Occipital lobe (tissue), 2 donors: ENCODE results near the gene PTPN11. TPM values are rescaled to one million over a fixed set of nuclear protein-coding genes. Genes with fewer than 3 reads are reported as not detected.
"Not testable (repeated sequence)": the region's sequence is repeated elsewhere in the genome, so short reads cannot be mapped to it uniquely, and the experiment has no call there.

ENCODE experiments used
- DNase-seq: peaks from one replicate; lab custom pipeline; 2025; lab: John Stamatoyannopoulos, UW
- total RNA-seq: library from RNA; depleted of rRNA; stranded (reverse); fragments of >200 nt; gene quantifications from one replicate; pipeline ENCODE4 v1.2.3, GENCODE V29; 2014

The PTPN11 gene
- total RNA-seq, 1 donor from 2014 or later: 90.3 TPM

DNA sequence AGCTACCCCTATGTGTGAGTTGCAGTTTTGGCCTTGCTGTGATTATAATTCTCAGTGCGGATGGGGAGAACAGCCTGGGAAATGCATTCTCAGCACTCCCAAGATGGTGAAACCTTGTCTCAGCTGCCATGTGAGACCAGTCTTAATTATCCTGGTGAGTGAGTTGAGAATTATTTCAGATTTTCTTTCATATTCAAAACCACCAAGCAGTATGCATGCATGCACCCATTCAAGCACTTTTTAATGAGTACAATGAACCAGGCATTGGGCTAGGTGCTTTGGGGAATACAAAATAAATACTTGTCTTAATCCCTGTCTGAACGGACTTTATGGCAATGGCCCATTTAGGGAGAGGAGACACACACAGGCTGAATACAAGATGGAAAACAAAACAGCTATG lies 94.7 kb downstream of the PTPN11 start:
- no peak for DNase-seq

DNA sequence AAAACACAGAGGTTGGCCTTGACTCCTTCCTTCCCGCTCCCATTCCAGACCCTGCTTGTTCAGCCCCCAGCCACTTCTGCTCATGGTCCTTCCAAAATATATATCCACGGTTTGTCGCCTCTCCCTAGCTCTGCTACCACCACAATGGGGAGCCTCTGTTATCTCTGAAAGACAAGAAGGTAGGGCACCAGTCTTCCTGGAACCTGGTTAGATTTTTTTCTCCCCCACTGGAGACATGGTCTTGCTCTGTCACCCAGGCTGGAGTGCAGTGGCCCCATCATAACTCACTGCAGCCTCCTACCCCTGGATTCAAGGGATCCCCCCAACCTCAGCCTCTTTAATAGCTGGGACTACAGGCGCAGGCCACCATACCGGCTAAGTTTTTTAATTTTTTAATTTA lies 95.7 kb downstream of the PTPN11 start:
- no peak for DNase-seq

DNA sequence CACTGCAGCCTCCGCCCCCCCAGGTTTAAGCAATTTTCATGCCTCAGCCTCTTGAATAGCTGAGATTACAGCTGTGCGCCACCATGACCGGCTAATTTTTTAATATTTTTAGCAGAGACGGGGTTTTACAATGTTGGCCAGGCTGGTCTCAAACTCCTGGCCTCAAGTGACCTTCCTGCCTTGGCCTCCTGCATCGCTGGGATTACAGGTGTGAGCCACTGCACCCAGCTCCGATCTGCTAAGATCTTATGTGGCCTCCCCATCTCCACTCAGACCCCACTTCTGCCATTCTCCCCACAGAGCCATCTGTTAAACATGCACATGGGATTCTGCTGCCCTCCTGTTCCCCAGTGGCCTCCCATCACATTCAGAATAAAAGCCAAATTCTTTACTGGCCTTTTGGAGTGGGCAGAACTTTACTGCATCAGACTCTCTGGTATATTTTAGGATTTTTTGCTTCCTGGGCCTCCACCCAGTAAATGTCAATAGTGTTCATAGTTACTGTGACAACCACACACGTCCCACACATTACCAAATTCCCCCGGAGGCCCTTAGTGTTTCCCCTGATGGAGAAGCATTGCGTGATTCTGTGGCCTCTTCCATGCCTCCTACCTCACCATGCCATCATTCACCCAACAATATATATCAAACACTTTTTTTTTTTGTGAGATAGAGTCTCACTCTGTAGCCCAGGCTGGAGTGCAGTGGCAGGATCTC lies 96.3 kb downstream of the PTPN11 start:
- DNase-seq: no peak

DNA sequence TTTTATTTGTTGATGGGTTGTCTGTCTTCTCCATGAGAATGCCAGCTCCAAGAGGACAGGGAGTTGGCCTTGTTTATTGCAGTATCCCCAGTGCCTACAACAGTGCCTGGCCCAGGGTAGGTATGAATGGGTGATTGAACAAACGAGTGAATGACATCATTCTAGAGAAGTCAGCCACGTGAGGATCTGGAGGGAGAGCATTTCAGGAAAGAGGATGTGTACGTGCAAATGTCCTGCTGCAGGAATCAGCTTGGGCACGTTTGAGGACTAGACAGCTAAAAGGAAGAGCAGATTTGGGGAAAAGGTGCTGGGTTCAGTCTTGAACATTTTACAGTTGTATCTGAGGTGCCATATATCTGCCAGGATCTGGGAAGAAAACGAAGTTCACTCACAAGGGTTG lies 97.1 kb downstream of the PTPN11 start:
- DNase-seq: no peak

DNA sequence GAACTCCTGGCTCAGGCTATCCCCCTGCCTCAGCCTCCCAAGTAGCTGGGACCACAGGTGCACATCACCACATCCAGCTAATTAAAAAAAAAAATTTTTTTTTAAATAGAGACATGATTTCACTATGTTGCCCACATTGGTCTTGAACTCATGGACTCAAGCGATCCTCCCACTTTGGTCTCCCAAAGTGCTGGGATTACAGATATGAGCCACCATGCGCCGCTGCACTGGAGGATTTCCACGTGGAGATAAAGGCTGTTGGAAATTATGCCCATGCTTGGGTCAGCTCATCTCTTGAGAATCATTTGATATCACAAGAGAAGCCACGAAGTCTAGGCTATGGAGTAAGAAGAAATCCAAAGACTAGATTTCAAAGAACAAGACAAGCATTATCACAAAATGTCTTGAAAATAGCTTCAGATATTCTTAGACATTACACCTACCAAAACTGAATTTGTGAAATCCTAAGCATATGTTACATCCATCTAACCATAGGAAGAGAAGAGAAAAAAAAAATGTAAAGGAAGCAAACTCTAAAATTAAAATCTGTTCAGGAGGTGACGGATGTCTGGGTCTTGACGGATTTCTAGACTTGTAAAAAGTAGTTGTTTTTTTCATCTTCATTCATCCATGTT lies 99.1 kb downstream of the PTPN11 start:
- DNase-seq: no peak

DNA sequence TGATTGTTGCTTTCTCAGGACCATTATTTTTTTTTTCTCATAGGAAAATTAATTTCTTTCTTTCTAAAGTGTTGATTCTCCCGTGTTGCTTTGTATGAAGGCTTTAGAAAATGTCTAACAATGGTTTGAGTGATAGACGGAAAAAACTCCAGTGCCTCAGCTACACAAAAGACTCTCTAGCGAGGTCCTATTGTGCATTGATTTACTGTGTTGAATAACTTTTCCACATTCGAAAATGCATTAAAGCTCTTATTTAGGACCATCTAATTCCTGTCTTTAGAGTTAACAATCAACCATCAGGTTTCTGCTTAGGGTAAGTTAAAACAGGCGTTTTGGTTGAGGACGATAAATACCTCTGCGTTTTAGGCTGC lies 99.6 kb downstream of the PTPN11 start:
- DNase-seq: no peak

DNA sequence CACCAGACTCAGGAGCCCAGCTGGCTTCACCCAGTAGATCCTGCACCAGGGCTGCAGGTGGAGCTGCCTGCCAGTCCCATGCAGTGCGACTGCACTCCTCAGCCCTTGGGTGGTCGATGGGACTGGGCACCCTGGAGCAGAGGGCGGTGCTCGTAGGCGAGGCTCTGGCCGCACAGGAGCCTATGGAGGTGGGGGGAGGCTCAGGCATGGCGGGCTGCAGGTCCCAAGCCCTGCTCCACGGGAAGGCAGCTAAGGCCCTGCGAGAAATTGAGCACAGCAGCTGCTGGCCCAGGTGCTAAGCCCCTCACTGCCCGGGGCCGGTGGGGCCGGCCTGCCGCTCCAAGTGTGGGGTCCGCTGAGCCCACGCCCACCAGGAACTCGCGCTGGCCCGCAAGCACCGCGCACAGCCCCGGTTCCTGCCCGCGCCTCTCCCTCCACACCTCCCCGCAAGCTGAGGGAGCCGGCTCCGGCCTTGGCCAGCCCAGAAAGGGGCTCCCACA lies 101.1 kb downstream of the PTPN11 start:
- DNase-seq: not testable (repeated sequence)

DNA sequence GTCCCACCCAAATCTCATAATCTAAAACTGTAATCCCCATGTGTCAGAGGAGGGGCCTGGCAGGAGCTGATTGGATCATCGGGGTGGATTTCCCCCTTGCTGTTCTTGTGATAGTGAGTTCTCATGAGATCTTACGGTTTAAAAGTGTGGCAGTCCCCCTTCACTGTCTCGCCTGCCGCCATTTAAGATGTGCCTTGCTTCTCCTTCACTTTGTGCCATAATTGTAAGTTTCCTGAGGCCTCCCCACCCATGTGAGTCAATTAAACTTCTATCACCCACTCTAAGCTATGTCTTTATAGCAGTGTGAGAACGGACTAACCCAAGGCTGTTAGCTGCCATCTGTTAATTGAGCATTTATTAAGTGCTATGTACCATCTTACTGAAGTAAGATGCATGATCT lies 105.1 kb downstream of the PTPN11 start:
- DNase-seq: no peak

DNA sequence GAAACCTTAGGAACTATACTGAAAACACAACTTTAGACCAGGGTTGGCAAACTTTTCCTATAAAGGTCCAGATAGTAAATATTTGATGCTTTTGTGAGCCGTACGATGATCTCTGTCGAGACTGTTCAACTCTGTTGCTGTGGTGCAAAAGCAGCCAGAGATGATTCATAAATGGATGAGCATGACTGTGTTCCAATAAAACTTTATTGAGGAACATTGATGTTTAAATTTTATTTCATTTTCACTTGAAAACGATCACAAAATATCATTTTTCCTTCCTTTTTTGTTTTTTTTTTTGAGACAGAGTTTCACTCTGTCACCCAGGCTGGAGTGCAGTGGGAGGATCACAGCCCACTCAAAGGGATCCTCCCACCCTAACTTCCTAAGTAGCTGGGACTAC lies 105.5 kb downstream of the PTPN11 start:
- no peak for DNase-seq

DNA sequence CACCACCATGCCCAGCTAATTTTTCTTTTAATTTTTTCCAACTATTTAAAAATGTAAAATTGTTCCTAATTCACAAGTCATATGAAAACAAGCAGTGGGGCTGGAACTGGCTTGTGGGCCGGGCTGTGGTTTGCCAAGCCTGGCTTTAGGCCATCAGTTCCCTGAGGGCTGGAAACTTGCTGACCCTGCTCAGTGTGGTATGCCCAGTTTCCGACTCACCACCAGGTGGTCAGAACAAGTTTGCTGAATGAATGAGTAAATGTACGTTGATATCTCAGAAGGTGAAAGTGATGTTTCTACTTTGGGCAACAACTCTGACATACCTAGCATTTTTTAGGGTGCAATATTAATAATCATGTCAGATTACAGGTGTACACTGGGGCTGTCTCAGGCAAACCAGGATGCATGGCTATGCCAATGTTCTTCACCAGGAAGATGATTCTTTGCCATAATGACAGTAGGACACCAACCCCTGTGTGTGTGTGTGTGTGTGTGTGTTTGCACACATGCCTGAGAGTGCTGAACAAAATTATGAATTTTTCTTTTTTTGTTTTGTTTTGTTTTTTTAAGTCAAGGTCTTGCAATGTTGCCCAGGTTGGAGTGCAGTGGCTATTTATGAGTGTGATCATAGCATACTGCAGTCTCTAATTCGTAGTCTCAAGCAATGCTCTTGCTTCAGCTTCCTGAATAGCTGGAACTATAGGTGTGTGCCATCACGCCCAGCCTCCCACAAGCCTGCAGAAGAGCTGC lies 106.1 kb downstream of the PTPN11 start:
- no peak for DNase-seq

DNA sequence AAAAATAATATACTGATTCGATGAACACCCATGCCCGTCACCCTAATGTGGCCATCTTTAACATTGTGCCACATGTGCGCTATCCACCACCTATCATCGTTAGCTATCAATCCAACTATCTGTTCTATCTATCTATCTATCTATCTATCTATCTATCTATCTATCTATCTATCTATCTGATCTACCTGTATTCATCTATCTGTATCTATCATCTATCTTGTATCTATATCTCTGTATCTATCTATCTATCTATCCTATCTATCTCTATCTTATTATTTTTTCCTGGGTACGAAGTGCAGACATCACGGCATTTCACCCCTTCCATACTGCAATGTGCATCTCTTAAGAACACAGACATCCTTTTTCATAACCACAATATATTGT lies 106.7 kb downstream of the PTPN11 start:
- DNase-seq: no peak

DNA sequence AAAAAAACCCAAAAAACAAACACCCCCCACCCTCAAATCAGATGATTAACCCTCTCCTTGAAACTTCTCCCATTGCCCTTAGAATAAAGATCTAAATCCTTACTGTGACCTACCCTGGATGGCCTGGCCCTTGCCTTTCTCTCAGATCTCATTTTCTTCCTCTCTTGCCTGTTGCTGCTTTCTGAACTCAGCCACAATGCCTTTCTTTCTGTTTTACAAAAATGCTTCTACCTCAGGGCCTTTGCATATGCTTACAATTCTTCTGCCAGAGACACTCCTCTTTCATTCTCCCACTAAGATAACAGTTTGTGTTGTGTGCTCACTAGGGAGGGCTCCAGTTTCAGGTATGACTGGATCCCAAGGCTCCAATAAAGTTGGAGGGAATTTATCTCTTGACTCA lies 108.3 kb downstream of the PTPN11 start:
- DNase-seq: no peak

DNA sequence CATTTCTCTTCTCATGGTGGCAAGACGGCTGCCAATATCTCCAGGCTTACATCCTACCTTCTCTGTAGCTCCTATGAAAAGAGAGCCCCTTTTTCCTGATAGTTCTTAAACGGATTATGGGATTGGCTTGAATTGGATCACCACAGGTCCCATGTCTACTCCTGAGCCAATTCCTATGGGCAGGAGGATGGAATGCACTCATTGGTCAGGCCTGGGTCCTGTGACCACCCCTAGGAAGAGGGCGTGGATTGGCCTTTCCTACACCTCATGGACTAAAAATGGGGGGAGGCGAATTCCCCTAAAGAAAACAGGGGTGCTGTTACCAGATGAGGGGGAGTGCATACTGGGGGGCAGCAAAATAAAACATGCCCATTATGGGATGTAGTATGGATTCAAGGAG lies 108.8 kb downstream of the PTPN11 start:
- no peak for DNase-seq

DNA sequence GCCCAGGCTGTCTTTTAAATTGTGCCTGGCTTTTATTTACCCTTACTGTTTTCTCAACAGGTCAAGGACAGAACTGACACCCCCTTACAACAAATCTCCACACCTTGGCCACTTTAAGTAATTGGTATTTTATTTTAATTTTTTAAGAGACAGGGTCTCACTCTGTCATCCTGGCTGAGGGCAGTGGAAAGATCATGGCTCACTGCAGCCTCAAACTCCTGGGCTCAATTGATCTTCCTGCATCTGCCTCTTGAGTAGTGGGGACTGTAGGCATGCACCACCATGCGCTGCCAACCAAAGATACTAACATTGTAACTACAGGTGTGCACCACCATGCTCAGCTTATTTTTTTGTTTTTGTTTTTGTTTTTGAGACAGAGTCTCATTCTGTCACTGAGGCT lies 109.8 kb downstream of the PTPN11 start:
- no peak for DNase-seq

DNA sequence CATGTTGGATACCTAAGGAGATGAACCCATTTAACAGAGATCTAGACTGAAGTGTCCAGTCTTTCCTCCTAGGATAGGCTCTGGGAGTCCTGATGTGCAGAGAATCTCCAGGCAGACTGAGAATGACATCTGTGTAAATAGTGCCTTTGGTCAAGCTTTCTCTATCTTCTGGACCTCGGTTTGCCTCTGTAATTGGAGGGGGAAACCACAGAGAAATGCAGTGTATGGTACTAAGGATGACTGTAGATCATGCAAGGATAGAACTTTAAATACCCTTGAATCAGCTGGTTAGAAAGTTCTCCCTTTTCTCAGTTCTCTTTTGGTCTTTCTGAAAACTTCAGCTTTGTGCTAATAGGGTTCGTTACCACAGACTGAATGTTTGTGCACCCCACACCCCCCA lies 112.2 kb downstream of the PTPN11 start:
- DNase-seq: no peak

DNA sequence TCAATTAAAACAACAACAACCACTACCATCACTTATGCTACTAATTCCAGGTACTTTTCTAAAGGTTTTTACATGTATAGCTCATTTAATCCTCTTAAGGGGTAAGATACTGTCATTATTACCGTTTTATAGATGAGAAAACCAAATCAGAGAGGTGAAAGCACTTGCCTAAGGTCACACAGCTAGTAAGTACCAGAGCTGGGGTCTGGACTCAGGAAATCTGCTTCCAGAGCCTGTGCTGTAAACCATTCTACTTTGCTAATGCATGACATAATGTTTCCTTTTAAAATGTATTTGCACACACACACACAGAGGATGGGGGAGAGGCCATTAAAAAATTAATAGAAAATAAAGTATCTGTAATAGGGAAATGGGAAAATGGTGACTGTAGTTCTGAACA lies 113.4 kb downstream of the PTPN11 start:
- DNase-seq: no peak

DNA sequence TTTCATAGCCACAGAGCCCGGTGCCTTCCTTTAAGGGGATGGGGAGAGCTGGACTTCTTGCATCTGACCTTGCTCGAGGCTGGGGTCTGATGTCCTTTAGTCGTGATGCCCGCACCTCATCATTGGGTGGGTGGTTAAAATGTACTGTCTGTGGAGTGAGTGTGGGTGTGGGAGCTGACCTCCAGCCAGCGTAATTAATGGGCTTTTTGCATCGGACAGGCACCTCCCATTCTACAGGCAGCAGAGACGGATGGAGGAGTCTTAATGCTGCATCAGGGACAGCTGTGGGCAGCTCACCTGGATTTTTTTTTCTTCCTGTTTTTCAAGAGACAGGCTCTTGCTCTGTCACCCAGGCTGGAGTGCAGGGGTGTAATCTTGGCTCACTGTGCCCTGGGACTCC lies 114.8 kb downstream of the PTPN11 start:
- no peak for DNase-seq

DNA sequence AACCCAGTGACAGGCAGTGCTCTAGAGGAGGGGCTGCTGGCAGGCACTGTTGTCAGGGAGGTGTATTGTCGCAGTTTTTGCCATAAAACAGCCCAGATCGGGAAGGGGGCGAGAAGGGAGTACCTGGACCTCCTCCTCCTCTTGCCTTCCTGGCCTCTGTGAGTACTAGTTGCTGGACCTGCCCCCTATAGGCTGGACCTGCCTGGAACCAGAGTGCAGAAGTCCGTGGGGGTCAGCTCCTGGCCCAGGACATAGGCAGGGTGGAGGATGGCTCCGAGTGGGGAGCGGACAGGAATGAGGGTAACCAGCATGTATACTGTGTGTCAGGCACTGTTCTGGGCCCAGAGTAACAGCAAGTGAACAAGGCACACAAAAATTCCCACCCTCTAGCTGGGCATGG lies 116.3 kb downstream of the PTPN11 start:
- DNase-seq: no peak

DNA sequence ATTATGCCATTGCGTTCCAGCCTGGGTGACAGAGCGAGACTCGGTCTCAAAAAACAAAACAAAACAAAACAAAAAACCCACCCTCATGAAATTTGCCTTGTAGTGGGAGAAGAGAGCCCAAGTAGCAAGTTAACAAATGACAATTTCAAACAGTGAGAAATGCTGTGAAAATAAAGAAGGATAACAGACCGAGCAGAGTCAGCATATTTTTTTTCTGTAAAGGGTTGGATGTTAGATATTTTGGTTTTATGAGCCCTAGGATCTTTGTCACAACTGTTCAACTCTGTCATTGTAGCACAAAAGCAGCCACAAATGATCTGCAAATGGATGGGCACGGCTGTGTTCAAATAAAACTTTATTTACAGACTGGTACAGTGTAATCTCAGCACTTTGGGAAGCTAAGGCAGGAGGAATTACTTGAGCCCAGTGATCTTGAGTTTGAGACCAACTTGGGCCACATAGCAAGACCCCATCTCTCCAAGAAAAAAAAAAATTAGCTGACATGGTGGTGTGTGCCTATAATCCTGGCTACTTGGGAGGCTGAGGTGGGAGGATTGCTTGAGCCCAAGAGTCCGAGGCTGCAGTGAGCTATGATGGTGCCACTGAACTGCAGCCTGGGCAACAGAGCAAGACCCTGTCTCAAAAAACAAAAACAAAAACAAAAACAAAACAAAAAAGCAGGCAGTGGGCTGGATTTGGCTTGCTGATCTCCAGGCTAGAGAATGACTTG lies 117.1 kb downstream of the PTPN11 start:
- no peak for DNase-seq

DNA sequence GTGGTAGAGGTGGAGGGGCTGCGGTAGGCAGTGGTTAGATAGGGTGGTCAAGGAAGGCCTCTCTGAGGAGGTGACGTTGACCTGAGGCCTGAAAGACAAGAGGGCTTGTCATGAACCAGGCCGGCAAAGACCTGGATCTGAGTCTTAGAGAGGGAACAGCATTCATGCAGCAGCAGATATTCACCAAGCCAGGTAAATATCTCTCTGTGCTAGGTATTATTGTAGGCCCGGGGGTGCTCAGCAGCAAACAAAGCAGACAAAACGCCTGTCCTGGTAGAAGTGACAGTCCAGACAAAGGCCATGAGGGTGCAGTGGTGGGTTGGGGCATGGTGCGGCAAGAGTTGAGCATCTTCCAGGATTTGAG lies 117.6 kb downstream of the PTPN11 start:
- DNase-seq: no peak

DNA sequence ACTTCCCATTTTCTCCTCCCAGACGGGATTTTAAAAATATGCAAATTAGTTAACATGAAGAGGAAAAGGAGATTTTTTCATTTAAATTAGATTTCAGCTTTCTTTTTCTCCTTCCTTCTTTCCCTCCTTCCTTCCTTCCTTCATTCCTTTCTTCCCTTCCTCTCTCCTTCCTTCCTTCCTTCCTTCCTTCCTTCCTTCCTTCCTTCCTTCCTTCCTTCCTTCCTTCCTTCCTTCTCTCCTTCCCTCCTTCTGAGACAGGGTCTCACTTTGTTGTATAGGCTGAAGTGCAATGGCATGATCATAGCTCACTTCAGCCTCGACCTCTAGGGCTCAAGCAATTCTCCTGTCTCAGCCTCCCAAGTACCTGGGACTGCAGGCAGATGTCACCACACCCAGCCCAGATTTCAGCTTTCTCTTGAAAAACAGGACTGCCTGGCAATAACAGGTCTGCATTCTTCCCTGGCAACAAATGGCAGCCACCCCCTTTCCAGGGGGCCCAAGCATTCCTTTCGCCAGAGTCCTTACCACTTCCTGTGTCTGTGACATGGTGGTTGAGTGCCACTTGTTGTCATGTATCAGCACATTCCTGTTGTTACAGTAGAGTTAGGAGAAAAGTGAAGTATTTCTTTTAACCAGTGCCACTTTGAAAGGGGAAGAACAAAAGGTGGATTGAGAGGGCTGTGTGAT lies 119.1 kb downstream of the PTPN11 start:
- no peak for DNase-seq

DNA sequence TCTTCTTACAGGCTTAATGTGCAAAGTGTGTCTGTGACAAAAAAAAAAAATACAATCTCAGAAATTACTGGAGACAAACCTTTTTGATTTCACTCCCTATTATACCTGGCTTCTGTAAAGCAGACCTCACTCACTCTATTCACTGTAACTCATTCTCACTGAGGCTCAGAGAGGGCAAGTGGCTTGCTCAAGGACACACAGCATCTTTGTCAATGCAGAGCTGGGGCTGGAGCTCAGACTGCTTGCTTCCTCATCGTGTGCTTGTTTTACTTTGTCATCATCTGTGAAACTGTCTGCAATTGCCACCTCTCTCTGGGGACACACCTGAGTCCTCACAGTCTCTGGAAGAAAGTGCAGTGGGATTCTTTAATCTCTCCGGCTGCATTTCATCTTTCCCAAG lies 120.0 kb downstream of the PTPN11 start:
- no peak for DNase-seq
